MM.1S (cell line): Measurements from ENCODE around the gene BMAL1.

Experiments used
- CTCF ChIP-seq: fragments of 300-600 bp; sonication (generic); IDR thresholded peaks from 2 replicates; pipeline ENCODE4 v1.5.1; 2016; ENCODE audit warnings: antibody characterized with exemption, low read length, mixed read lengths
- EZH2 ChIP-seq: fragments of 300-600 bp; sonication (generic); optimal IDR thresholded peaks from 2 replicates; pipeline ENCODE3; 2017; ENCODE audit warnings: low read depth, mild to moderate bottlenecking, antibody characterized with exemption, low read length, mixed read lengths
- EZH2phosphoT487 ChIP-seq: fragments of 300-600 bp; sonication (generic); IDR thresholded peaks from 2 replicates; pipeline ENCODE4 v1.6.1; 2018; ENCODE audit warnings: antibody characterized with exemption, low read length

- TF ChIP-seq CTCF = no peak
- no peak for TF ChIP-seq EZH2
- TF ChIP-seq EZH2phosphoT487 = no peak
These were observed 98.2 kb downstream of the BMAL1 start for GRCh38 chr11:13375798-13376197.
